Muscle of back (tissue), 13 donors: Measurements from ENCODE around the gene PDS5B. TPM values are rescaled to one million over a fixed set of nuclear protein-coding genes. Genes with fewer than 3 reads are reported as not detected.
"Not testable (repeated sequence)": the region's sequence is repeated elsewhere in the genome, so short reads cannot be mapped to it uniquely, and the experiment has no call there.

ENCODE experiments used
- DNase-seq, 3 donors: peaks; one replicate each; pipeline versions ENCODE4 v3.0.0 to v3.0.0-alpha.2; 2013
- long read RNA-seq, 9 donors: transcript quantifications; one replicate each; lab custom pipeline, GENCODE V29; 2026
- polyA plus RNA-seq, 10 donors: library from polyadenylated mRNA; unstranded; fragments of 120-200 nt; gene quantifications; one replicate each; pipeline ENCODE4 v1.2.1, GENCODE V29; 2013; ENCODE audit not compliant: insufficient read length in 10 of 10

The PDS5B gene, protein sequence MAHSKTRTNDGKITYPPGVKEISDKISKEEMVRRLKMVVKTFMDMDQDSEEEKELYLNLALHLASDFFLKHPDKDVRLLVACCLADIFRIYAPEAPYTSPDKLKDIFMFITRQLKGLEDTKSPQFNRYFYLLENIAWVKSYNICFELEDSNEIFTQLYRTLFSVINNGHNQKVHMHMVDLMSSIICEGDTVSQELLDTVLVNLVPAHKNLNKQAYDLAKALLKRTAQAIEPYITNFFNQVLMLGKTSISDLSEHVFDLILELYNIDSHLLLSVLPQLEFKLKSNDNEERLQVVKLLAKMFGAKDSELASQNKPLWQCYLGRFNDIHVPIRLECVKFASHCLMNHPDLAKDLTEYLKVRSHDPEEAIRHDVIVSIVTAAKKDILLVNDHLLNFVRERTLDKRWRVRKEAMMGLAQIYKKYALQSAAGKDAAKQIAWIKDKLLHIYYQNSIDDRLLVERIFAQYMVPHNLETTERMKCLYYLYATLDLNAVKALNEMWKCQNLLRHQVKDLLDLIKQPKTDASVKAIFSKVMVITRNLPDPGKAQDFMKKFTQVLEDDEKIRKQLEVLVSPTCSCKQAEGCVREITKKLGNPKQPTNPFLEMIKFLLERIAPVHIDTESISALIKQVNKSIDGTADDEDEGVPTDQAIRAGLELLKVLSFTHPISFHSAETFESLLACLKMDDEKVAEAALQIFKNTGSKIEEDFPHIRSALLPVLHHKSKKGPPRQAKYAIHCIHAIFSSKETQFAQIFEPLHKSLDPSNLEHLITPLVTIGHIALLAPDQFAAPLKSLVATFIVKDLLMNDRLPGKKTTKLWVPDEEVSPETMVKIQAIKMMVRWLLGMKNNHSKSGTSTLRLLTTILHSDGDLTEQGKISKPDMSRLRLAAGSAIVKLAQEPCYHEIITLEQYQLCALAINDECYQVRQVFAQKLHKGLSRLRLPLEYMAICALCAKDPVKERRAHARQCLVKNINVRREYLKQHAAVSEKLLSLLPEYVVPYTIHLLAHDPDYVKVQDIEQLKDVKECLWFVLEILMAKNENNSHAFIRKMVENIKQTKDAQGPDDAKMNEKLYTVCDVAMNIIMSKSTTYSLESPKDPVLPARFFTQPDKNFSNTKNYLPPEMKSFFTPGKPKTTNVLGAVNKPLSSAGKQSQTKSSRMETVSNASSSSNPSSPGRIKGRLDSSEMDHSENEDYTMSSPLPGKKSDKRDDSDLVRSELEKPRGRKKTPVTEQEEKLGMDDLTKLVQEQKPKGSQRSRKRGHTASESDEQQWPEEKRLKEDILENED (N-terminal part only)
- 10 to 100 TPM; 34.1 to 50.4 (median 40.8) TPM for polyA plus RNA-seq
- long read RNA-seq, donor 1, full-length matches to known transcripts: 6 of 11 reads
- long read RNA-seq, donor 1, partial matches to known transcripts: 5 of 11 reads
- long read RNA-seq, donor 1, other reads (novel, unspliced or antisense): 0 of 11 reads
- long read RNA-seq, donor 2, partial matches to known transcripts: 0 of 1 reads
- long read RNA-seq, donor 2, other reads (novel, unspliced or antisense): 0 of 1 reads
- long read RNA-seq, donor 3: 0 reads
- long read RNA-seq, donor 4, full-length matches to known transcripts: 3 of 49 reads
- long read RNA-seq, donor 4, partial matches to known transcripts: 46 of 49 reads
- long read RNA-seq, donor 4, other reads (novel, unspliced or antisense): 0 of 49 reads
- long read RNA-seq, donor 5, partial matches to known transcripts: 0 of 4 reads
- long read RNA-seq, donor 5, other reads (novel, unspliced or antisense): 0 of 4 reads
- long read RNA-seq, donor 6, partial matches to known transcripts: 8 of 8 reads
- long read RNA-seq, donor 6, other reads (novel, unspliced or antisense): 0 of 8 reads
- long read RNA-seq, donor 7, partial matches to known transcripts: 0 of 1 reads
- long read RNA-seq, donor 7, other reads (novel, unspliced or antisense): 0 of 1 reads
- long read RNA-seq, donor 8, partial matches to known transcripts: 57 of 58 reads
- long read RNA-seq, donor 8, other reads (novel, unspliced or antisense): 0 of 58 reads
- long read RNA-seq, donor 9: 0 reads

DNA sequence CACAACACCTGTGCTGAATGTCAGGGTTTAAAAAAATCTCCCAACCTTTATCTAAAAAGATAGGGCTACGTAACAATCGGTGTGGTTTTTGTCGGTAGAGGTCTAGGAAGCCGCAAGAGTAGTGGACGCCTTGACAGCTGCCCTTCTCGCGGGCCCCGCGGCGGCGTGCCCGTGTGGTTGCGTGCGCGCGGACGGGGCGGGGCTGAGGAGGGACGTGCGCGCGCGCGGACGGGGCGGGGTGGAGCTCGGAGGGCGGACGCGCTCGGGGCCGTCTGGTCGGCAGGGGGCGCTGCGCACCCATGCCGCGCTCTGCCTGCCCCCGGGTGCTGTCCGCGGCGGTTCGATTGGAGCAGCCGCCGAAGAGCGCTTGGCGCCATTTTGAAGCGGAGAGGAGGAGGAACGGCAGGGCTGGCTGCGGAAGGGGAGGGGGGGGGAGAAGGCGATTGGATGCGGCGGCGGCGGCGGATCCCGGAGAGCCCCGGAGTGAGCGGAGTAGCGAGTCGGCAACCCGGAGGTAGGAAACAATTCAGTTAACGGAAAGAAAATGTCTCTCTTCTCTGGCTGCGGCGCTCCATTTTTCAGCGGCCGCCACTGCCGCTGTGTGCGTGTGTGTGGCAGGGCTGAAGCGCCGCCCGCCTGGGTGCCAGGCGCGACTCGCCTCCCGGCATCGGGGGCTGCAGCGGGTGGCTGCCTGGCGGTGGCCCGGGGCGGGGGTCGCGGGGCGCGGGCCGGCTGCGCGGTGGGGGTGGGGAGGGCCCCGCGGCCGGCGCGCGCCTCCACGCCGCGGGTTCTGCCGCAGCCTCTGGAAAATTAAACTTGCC is at the start of gene PDS5B:
Gene PDS5B (plus strand): TSS at position 373 of the 821 bp plus-strand sequence. CDS start 62,321 bp downstream, outside the sequence.
- peak; percentile 96 to 98 (median 96) for DNase-seq

DNA sequence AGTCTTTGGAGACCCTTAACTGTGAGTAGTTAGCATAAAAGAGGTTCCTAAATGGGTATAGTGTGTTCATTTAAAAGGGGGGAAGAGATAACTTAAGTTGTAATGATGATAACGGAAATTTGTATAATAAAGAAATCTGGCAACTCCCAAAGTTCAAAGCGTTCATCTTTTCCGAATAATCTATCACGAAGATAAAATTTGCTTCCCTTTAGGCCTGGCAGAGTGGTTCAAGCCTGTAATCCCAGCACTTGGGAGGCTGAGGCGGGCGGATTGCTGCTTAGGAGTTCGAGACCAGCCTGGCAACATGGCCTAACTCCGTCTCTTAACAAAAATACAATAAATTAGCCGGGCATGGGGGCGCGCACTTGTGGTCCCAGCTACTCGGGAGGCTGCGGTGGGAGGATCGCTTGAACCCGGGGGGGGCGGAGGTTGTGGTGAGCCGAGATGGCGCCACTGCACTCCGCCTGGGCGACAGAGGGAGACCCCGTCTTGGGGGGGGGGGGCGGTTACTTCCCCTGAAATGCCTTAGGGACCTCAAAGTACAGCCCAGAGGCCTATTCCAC is 48.6 kb upstream of the PDS5B start:
- no peak for DNase-seq

DNA sequence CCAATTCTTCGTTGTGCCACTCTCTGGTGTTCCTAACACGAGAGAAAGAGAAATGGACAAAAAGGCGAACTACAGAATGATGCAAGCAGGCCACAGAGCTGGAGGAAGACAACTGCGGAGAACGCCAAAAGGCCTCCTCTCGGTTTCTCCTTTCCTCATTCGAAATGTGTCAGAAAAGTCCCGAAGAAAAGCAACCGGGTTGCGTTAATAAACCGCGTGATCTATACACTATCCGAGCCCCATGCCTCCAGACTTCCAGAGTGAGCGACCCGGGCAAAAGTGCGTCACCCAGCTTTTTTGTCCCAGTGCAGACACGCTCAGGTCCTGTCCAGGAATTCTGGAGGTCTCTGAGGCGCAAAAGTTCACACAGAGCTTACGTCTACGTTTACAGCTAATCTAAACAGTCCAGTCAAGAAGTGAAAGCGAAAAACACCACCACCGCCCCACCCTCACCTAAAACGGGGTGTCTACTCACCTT is 48.1 kb upstream of the PDS5B start:
- no peak for DNase-seq

GRCh38 chr13:32538621-32539246 is 47.5 kb upstream of the PDS5B start, which contains the start of gene N4BP2L2:
Gene N4BP2L2 (minus strand): TSS chr13:32538795. CDS start chr13:32537027, 1,768 bp downstream.
- DNase-seq: peak; percentile 98 to 99 (median 99)

DNA sequence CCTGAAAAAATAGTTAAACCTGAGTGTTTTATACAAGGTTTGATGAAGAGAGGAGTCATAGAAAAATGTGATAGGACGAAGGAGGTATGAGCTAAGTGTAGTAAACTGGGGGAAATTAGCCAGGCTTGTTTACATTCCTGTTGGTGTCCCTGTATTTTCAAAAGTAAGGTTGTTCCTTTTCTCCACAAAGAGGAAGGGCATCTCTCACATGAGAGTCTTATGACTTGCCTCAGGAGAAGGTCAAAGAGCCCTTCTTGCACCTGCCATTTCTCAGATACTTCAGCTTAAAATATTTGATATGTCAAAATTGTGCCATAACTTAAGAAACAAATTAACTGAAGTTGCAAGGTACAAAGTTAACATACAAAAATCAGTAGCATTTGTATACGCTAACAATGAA is 44.0 kb upstream of the PDS5B start:
- no peak for DNase-seq

DNA sequence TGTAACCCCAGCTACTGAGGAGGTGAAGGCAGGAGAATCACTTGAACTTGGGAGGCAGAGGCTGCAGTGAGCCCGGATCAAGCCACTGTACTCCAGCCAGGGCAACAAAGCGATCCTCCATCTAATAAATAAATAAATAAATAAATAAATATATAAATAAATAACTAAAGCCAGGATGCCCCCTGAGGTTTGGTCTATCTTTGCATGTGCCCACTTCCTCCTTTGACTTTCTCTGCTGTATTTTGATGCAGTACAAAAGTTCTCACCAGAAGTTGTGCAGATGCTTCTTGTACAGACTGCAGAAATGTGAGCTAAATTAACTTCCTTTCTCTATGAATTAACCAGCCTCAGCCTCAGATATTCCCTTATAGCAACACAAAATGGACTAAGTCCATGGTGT is 41.2 kb upstream of the PDS5B start:
- no peak for DNase-seq

DNA sequence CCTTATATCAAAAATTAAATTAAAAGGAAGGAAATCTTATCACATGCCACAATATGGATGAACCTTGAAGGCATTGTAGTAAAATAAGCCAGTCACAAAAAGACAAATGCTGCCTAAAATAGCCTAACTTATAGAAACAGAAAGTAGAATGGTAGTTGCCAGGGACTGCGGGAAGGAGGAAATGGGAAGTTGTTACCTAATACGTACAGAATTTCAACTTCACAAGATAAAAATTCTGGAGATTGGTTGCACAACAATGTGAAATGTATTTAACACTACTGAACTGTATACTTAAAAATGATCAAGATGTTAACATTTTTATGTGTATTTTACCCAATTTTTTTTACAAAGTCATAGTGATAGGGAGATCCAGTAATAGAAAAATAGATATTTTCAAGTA is 37.4 kb upstream of the PDS5B start:
- no peak for DNase-seq

GRCh38 chr13:32549788-32550187 is 36.5 kb upstream of the PDS5B start:
- no peak for DNase-seq

DNA sequence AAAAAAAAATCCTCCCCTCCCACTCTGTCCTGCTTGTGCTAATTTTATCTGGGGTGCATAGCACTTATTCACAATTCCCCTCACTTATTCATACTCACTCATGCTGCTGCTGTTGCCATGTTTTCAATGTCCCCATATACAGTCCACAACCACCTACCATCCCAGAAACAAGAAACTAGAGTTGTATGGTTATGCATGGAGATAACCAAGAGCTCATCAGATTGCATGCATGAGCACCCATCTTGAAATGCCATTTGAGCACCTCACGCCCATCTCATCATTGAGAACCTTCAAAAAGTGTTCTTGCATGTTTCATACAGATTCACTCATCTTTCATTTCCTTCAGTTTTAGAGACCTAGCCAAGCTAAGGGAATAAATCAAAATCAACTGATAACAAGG is 32.5 kb upstream of the PDS5B start:
- DNase-seq: no peak

DNA sequence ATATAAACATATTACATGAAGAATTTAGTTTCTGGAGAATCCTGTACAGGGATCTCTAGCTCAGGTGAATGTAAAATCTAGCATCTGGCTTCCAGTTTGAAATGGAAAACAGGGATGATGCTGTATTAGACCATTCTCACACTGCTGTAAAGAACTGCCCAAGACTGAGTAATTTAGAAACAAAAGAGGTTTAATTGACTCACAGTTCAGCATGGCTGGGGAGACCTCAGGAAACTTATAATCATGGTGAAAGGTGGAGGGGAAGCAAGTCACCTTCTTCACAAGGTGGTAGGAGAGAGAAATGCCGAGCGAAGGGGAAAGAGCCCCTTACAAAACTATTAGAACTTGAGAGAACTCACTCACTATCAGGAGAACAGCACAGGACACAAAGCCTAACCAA is 30.6 kb upstream of the PDS5B start:
- DNase-seq: no peak

- DNase-seq: not testable (repeated sequence)
Observed at GRCh38 chr13:32560842-32561241, 25.4 kb upstream of the PDS5B start.

DNA sequence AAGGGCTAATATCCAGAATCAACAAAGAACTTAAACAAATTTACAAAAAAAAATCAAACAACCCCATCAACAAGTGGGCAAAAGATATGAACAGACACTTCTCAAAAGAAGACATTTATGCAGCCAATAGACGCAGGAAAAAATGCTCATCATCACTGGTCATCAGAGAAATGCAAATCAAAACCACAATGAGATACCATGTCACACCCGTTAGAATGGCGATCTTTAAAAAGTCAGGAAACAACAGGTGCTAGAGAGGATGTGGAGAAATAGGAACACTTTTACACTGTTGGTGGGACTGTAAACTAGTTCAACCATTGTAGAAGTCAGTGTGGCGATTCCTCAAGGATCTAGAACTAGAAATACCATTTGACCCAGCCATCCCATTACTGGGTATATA is 10.6 kb upstream of the PDS5B start:
- DNase-seq: not testable (repeated sequence)

- no peak for DNase-seq
Observed at GRCh38 chr13:32577032-32577431, 9.2 kb upstream of the PDS5B start.

- peak; percentile 14 to 50 (median 17) for DNase-seq
Observed at GRCh38 chr13:32581177-32581786, 5.0 kb upstream of the PDS5B start.

DNA sequence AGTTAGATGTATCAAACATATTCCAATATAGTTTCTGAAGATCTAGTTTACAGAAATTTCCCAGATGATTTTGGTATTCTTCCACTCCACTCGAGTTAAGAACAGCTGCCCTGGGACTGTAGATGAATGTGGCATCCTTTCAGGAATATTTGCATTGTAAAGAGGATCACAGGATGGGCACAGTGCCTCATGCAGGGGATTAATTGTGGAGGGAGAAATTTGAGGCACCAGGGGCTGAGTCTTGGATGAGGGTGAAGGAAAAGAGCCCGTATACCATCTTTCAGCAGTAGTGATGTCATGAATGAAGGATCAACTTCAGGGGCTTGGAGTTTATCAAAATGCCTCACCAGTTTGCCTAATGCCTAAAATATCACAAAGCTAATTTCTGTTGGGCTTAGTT is 4.0 kb upstream of the PDS5B start:
- no peak for DNase-seq

DNA sequence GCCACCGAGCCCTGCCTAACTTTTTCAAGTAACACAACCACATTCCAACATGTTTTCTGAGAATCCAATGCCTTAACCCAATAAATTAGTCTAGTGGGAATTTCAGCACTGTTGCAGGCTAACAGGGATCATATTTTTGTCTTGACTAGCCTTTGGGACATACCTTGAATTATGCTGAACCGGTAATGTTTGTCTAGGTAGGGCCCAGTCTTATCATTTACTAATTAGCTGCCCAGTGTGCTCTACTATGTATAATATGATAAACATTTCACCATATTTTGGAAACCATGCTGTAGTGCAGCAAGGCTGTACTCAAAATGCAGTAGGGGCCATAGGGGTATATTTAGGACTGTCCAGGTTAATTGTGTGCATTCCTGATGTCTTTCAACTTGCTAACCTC is 3.3 kb upstream of the PDS5B start:
- no peak for DNase-seq

DNA sequence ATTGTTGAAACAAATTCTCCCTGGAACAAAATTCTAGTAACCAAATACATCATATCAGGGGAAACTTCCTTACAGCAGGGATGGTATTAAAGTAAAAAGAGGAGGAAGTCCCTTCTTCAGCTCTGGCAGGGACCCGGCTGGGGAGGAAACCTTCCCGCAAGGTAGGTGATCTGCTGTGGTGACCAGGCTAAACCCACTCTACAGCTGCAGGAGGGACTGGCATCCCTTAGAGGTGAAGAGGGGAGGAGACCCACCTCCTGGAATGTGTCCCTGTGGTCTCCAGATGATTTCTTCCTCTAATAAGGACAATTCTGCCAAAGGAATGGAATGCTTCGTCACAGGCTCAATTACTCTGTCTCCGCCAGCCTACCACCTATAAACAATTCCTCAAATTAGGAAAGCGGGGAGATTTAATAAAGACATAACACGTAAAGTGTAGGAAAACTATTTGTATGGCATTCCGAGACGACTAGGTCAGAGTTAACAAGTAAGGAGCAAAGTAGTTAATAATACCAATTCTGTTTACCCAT is 637 bp upstream of the PDS5B start:
- DNase-seq: peak in 1 of 3 donors; percentile 29
